Measurements from ENCODE around the gene SP6. TPM values are rescaled to one million over a fixed set of nuclear protein-coding genes. Genes with fewer than 3 reads are reported as not detected.

The SP6 gene
- total RNA-seq, 1 donor from 2014 or later, result 2.2 TPM

DNA sequence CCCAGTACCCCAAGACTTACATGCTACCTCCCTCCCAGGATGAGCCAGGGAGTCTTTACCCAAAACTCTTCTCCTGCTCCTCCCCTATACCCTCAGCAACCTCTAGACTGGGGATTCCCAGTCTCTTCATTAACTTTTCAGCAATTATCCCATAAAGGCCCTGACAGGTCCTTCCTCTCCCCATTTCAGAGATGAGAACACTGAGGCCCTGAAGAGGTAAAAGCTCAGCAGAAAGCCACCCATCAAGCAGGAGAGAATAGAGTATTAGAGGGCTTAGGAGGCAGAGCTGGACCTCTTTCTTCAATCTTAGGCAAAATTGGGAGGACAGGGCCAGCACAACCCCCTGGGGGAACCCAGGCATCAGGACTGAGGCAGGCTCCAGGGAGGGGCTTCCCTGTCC is 5.9 kb upstream of the SP6 start:
- DNase-seq (ENCODE audit: low spot score), result no peak

DNA sequence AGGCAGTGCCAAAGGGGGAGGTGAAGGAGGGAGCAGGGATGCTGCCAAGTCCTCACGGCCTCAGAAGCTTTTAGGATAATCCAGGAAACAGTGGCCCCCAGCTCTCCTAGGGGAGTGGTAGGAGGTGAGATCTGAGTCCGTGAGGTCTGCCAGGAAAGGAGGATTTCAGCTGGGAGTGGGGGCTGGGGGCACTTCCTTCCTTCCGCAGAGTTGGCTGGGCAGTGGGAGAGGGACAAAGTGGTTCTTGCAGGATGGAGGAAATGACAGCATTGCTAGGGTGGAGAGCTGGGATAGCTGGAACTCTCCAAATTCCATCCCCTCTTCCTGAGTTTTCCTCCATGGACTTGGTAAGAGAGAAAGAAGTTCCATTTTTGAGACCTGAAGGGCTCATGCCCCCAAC is 4.8 kb upstream of the SP6 start:
- no peak for DNase-seq (ENCODE audit: low spot score)

DNA sequence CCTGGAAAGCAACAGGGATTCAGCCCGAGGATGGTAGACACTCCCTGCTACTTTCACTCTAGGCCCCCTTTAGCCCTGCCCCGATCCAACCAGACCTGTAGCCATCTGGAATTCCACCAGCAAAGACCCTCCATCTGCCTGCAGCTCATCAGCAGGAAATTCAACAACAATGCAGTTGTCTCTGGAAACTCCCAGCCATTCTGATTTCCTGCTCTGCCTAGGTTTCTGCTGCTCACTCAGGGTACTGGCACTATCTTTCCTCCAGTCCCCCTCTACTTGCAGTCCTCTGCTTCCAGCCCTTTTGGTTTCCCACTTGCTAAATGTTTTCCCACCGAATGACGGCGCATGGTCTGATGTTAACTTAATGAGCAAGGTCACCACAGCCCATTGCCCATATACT is 2.7 kb upstream of the SP6 start:
- DNase-seq (ENCODE audit: low spot score), result no peak

DNA sequence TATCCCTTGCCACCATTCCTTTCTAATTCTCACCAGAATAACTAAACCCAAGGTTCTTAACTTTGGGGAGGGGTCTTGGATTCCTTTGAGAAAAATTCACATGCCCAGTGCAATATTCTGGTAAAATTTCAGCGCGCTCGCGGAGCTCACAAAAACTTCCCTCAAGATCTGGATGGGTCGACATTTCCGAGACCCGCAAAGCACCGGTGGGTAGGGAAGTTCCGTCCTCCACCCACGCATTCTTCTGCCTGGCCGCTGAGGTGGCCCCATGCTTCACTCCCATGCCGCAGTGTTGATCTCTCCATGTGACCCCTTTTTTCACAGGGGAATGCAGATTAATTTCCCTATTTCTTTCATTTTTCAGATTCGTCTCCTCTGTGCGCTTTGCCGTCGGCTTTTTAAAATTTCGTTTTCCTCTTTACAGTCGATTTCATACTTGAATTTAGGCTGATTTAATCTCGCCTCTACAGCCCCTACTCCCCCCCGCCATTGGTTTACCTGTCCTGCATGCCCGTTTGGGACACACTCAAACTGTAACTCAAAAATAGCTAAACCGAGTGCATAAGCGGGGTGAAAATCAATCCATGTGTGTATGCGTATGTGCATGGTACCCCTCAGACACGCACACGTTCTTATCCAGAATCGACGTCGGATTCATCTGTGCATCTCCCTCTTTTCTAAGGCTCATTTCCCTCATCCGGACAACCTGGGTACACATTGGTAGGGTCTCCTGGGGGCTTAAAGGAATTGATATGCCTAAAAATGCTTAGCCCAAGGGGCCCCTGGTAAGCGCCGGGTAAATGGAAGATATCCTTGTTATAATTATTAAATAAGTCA is 1.4 kb upstream of the SP6 start:
- no peak for DNase-seq (ENCODE audit: low spot score)

DNA sequence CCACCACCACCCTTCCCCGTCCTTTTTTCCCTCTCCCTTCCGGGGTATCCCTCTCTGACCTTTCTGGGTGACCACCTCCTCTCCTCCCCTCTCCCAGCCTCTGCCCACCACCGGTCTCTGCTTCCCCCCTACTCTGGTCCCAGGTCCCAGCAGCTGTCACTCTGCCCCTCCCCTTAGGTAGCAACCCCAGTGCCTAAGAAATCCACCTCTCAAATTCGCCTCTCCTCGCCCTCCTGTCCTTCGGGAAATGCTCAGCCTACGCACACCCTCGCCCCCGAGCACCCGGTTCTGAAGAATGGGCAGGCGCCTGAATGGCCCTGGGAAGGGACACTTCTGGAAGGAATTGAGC is 775 bp upstream of the SP6 start:
- no peak for DNase-seq (ENCODE audit: low spot score)

DNA sequence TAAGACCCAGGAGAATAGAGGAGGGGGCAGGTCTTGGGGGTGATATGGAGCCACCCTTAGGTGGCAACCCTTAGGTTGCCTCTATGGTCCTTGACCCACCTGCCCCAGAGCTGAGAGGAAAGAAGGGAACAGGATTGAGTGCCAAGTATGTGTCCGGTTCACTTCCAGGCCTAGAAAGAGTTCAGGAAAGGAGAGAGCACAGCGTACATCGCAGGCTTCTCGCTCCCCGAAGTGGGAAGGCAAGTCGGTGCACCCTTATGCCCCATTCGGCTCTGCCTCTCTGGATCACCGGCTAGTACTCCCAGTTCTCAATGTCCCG is 631 bp downstream of the SP6 start:
- no peak for DNase-seq (ENCODE audit: low spot score)

DNA sequence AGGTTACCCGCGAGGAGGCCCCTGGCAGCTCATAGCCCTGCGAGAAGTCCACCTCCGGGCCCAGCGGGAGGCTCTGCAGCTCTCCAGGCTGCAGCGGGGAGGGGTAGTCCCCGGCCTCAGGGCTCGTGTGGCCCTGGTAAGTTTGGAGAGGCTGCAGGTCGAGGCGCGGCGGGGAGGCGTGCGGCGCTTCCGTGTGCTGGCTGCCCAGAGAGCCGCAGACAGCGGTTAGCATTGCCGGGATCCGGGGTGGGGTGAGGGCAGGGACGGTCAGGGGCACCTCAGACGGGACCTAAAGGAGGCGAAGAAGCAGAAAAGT is 2.8 kb downstream of the SP6 start:
- no peak for DNase-seq (ENCODE audit: low spot score)

DNA sequence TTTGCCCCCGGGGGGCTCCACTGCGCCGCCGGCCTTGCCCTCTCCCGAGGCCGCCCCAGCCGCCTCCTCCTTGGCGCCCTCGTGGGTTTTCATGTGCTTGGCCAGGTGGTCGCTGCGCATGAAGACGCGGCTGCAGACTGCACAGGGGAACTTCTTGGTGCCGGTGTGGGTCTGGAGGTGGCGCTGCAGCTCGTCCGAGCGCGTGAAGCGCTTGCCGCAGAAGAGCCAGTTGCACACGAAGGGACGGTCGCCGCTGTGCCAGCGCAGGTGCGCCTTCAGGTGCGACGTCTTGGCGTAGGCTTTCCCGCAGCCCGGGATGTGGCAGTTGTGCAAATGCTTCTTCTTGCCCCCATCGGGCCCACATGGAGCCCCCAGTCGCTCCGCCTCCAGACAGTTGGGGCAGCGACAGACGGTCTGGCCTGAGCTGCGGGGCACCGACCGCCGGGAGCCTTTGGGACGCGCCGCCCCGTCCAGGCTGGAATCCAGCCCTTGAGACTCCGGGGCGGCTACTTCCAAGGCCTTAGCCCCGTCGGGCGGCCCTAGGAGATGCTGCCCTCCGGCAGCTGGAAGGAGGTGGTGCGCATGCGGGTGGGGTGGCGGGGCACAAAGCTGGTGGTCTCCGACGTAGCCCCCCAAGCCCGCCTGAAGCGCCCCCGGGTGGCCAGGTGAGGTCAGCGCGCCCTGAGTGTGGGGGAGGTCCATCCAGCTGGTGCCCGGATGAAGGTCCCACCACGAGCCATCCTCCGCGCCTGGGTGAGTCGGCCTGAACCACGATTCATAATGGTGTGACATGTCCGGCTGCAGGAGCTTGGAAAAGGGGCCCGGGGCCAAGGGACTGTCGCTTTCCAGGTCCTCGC is 3.4 kb downstream of the SP6 start:
- DNase-seq (ENCODE audit: low spot score), result no peak

DNA sequence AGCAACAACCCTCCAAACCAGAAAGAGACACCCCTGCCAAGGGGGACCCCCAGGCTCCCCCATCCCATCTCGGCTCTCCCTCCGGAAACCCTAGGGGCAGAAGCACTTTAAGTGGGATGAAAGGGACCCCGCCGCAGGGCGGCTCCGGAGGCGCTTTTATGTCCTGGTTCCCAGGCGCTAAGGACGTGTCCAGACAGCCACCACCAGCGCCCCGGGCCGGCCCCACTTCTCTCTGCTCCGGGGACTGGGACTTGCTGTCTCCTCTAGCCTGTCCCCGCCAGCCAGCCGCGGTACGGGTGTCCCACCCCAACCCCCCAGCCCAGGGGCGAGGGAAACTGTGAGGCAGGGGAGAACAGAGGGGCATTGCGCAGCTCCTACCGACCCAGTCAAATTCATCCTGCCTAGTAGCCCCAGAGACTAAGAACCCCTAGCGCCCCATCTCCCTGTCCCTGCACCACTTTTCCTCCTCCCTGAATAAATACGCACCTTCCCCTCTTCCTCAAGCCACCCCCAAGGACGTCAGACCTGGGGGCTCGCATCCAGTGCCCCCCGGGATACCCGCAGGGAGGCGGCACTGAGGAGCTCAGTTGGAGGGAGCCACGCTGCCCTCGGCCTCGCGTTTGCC is 4.1 kb downstream of the SP6 start:
- DNase-seq (ENCODE audit: low spot score), result no peak

DNA sequence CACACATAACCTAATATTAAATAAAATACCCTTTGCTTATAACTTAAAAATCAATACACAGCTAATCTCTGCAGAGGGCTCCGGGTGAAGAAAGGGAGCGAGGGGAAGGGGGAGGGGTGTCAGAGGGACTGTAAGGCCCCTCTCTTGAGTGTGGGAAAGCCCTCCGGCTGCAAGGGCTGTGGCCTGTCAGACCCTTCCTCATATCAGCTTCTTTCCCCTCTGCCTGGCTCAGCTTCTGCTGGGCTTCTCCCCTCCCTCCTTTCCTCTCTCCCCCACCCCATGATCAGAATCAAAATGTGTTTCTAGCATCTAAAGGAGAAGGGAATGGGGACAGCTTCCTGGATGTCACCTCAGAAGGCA is 5.3 kb downstream of the SP6 start:
- no peak for DNase-seq (ENCODE audit: low spot score)

DNA sequence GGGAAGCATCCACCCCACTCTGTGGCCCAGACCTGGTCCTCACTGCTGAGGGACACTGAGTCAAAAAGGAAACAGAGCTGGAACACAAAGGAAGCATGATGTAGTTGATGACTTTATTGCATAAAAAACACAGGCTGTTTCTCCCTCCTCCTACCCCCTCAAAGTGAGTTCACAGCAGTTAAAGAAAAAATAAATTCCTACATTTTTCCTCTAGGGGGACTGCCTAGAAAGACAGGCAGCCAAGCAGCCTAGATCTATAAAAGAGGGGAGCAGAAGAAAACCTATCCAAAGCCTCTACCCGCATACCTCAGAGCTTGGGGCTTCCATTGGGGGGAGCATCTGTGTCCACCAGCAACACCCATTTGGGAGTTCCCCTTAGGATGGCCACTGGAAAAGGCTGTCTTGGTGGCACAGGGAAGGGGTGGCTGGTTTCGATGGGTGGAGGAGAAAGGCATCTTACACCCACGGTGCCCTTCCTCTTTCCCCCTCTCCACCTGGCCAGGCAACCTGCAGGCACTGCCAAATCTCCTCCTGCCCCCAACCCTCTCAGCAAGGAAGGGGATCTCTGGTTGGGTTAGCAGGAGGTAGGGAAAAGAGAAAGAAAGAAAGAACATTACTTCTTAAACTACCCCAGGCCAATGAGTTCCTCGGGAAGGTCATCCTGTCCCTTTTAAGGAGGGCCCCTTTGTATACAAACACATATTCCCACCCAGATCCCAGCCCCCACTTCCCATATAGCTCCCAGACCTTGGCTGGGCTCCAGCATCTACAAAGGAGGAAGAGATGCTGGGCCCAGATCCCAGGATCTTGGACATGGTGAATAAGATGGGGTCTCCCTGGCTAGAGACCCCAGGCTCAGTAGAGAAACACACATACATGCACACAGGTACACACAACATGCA is 5.9 kb downstream of the SP6 start:
- DNase-seq (ENCODE audit: low spot score), result no peak

DNA sequence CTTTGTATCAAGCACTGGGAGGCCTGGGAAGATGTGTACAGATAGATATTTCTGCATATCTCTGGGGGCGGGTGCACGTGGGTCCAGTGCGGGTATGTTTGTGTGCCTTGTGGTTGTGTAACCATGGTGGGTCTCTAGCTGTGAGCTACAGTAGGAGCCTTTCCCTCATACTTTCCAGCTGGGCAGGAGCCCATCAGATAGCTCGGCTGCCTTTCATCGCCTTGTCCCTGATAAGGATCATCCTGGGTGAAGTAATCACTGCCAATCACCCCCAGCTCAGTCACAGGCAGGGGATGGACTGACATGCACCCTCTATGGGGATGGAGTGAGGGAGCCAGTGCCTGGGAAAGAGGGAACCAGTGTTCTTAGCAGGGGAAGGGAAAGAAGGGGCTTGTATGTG is 6.7 kb downstream of the SP6 start:
- peak; percentile 41 for DNase-seq (ENCODE audit: low spot score)

DNA sequence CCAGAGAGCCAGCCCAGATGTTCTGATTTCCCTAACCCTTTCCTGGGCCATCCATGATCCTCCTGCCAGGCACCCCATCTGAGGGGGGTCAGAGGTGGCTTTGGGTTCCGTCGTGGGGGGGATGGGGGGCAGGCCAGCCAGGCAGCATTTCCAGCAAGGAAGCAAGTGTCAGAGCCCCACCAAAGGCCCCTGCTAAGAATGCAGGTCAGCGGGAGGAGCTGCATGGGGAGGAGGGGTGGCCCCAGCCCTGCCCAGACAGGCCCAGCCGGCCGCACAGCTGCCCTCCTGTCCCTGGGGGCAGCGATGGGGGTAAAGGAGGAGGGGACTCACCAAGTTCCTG is 7.6 kb downstream of the SP6 start:
- no peak for DNase-seq (ENCODE audit: low spot score)

DNA sequence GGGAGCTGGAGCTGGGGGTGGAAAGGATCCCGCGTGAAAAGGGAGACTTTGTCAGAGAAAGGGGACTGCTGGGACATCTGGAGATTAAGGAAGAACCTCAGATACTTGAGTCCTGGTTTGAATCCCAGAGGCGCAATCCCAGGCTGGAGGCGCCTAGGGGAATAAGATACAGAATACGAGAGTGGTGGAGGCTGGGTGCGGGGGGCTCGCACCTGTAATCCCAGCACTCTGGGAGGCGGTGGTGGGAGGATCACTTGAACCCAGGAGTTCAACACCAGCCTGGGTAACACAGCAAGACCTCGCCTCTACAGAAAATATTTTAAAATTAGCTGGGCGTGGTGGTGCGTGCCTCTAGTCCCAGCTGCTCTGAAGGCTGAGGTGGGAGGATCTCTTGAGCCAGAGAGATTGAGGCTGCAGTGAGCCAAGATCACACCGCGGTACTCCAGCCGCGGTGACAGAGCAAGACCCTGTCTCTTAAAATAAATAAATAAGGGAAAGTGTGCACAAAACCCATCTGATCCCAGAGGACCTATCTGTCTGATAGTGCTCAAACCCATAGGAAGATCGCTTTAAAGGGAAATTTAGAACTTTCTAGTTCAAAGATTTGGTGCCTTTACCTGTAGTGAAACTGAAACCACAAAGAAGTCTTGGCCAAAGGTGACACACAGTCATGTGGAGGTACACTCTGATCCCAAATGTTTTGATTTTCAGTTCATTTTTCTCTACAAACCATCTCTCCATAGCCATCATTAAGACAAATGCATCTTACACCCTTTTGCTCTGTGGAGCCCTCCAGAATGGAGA is 9.3 kb downstream of the SP6 start:
- no peak for DNase-seq (ENCODE audit: low spot score)

DNA sequence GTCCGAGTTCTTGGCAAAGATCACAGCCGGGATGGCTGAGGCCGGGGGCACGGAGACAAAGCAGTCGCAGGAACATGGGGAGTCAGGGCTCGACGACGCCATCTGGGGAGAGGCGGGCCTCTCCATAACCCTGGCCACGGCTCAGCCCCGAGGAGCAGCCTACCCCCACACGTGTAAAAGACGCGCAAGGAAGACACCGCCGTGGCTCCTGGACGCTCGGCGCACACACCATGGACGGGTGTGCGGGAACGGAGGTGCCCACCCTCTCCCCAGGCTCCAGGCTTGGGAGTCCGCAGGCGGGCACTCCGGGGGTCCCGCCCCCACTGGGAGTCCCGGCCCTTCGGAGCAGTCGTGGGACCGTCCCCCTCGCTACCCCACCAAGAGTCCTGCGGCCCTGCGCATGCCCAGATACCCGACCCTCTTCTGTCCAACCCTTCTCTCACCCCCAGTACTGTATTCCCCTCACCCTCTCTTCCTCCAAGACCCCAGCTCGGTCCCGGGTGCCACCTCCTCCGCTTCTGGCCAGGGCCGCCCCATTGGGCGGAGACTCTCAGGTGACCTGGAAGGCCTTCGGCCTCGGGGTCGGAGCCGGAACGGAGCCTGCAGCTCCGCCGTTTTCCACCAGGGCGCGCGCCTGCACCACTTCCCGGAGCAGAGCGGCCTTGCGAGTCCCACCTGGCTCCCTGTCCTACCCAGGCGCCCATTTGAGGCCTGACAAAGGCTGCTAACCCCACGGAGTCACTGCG is 10.0 kb downstream of the SP6 start, which contains the start of gene SCRN2:
Gene SCRN2 (minus strand): TSS at position 532 of the 746 bp plus-strand sequence. CDS start 430 bp downstream, at position 102.
- peak; percentile 93 for DNase-seq (ENCODE audit: low spot score)

DNA sequence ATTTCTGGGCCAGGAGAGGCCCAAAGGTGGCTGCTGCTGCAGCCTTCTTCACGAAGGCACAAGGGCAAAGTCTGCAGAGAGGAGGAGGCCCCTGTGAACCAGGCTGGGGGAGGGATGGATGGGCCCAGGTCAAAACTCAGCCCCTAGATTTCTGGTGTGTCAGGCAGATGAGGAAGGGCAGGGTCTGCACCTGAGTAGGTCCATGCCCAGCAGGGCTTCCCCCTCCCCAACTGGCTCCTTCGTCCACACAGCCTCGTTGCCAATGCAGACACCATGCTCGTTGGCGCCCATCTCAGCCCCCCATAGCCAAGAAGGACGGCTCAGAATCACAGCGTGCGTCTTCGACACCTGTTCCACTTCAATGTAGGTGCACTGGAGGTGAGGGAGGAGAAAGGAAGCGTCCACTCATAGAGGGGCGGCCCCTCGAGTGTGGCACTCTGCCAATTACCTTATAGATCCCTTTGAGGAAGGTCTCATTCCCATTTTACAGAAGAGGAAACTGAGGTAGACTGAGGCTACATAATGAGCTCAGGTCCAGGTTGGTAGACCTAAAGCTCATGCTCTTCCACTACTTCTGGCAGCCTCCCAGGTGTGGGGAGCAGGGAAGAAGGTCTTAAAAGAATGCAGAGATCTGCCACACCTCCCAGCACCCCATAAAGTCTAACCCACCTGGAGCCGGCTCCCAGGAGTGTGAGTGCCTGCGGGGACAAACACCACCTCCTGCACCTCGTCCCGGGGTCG is 10.8 kb downstream of the SP6 start:
- no peak for DNase-seq (ENCODE audit: low spot score)

DNA sequence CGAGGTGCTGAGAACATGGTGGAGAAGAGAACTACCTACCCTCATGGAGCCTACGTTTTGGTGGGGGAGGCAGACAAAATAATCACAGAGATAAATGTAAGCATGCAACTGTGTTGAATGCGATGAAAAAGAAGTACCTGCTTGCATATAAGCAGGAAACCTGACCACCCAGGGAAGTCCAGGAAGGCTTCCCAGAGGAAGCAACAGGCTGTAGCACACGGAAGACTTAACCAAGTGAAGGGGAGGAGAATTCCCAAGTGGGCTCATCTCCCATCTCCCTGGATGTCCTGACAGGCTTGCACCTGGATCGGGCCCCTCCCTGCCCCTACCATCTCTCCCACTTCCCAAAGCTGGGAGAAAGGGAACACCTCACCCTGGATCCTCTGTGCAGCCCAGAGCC is 11.9 kb downstream of the SP6 start:
- DNase-seq (ENCODE audit: low spot score), result no peak

DNA sequence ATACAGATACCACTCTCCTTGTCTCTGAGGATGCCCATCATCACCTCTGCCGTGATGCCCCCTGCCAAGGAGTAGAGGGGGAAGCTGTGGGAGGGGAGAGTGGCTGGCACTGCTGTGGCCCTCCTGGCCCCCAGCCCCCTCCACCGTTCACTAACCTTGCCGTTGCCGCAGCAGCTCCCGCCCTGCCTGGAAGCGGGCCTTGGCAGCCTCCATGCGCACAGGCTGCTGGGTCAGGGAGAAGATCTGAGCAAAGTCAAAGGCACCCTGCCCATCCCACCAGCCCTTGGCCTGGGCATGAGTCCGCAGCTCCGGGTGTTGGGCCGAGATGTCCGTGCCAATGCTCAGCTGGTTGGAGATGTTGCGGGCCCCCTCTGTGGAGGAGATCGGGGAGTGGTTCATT is 12.3 kb downstream of the SP6 start:
- DNase-seq (ENCODE audit: low spot score), result no peak

DNA sequence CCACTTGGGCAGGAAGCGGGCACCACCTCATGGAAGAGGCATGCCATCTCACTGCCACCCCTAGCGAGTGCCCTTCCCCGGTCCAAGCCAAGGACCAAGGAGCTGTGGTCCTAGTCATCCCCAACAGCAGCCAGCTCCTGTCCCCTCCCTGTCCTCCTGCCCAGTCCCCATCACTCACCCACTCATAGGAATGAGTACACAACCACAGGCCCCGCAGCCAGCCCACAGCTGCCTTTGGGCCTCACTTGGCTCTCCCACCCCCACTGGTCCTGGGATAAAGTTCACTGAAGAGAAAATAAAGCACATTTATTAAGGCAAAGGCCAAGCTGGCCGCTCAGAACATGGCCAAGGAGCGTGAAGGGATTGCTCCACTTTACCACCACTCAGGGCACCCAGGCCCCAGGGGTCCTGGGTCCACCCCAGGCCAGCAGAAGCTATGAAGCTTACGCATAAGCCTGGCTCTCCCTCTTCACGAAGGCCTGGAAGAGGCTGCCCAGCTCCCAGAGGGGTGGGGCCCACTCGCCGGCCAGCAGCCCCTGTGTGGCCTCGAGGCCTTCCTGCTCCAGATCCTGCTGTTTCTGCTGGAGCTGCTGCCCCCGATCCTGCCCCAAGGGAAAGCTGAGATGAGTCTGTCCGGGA is 13.4 kb downstream of the SP6 start:
- DNase-seq (ENCODE audit: low spot score), result peak; percentile 55

All from umbilical cord (tissue), 2 donors.